ENCODE data around the gene FCRLB.

The FCRLB gene

GRCh38 chr1:161726473-161727255, 5.3 kb downstream of the FCRLB start:
- no peak for TF ChIP-seq CTCF (IDR thresholded peaks at IDR 0.05)

- TF ChIP-seq CTCF (IDR thresholded peaks at IDR 0.05), result no peak
Observed at GRCh38 chr1:161727256-161727924, 6.0 kb downstream of the FCRLB start.

- TF ChIP-seq CTCF (IDR thresholded peaks at IDR 0.05), result no peak
Observed at GRCh38 chr1:161728376-161729226, 7.3 kb downstream of the FCRLB start.

DNA sequence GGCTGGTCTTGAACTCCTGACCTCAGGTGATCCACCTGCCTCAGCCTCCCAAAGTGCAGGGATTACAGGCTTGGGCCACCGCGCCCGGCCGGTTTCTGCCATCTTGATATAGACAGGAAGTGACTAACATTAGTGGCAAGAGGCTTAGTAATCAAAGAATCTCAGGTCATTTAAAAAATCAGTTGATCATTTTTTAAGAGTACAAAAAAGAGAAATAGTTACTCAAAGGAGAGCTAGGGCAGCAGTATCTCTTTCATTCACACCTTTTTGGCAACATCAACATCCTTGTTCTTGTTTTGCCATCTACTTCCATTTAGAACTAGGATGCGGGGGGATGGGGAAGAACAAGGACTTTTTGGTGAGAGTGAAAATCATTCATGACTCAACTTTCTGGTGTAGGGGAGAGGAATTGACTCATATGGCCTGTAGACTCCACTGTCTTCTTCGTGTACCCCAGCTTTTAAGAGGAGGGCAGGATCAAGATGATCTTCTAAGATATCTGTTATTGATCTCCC, 8.8 kb downstream of the FCRLB start:
- TF ChIP-seq CTCF (IDR thresholded peaks at IDR 0.05), result no peak

GRCh38 chr1:161731241-161731640, 9.9 kb downstream of the FCRLB start:
- no peak for TF ChIP-seq CTCF (IDR thresholded peaks at IDR 0.05)

- no peak for TF ChIP-seq CTCF (IDR thresholded peaks at IDR 0.05)
Observed at GRCh38 chr1:161731981-161732718, 10.8 kb downstream of the FCRLB start.

DNA sequence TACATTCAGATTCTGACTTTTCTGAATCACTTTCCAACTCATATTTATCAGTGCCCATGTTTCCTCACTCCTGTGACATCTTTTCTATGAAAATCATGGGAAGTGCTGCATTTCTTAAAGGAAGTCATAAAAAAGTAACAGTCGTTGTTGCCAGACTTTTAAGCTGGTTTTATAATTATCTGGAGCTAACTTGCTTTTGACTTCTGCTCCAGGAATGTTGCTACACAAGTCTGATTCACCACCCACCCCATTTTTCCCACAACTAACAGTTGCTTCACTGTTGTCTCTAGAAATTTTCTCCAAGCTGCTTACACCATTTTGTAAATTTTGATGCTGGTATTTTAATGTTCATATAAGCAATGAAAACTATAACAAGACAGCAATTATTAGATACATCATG, 12.2 kb downstream of the FCRLB start:
- TF ChIP-seq CTCF (IDR thresholded peaks at IDR 0.05), result no peak

Measured in LNCAP (cell line).